Small intestine (tissue), 7 donors: ENCODE measurements around the gene NIM1K. TPM values are rescaled to one million over a fixed set of nuclear protein-coding genes. Genes with fewer than 3 reads are reported as not detected.
A peak's percentile ranks its signal among the peaks of the same experiment; 100 is the strongest.

Source experiments
- DNase-seq, 2 donors: peaks; one replicate each; pipeline versions ENCODE4 v3.0.0 to v3.0.0-alpha.2; 2013
- FAIRE-seq: peaks from 2 replicates; lab custom pipeline; 2012; peaks lifted over from hg19 to GRCh38; lab: Jason Lieb, UNC
- H3K27ac ChIP-seq, 3 donors: one replicate each; pipeline ENCODE4 v1.5.1; 2013; ENCODE audit warnings: low read length in 2 of 3, mild to moderate bottlenecking in 2 of 3, control low read depth in 1 of 3, inconsistent platforms in 1 of 3, low read depth in 1 of 3, moderate library complexity in 1 of 3
- H3K27me3 ChIP-seq, 3 donors: one replicate each; pipeline ENCODE4 v1.6.1; 2013; ENCODE audit warnings: low read length in 3 of 3, inconsistent platforms in 1 of 3; ENCODE audit not compliant: control insufficient read depth in 3 of 3, insufficient read depth in 3 of 3
- H3K36me3 ChIP-seq, 3 donors: one replicate each; pipeline ENCODE4 v1.6.1; 2013; ENCODE audit warnings: low read length in 3 of 3, inconsistent platforms in 1 of 3, low read depth in 1 of 3, mild to moderate bottlenecking in 1 of 3, moderate library complexity in 1 of 3; ENCODE audit not compliant: control insufficient read depth in 3 of 3, insufficient read depth in 2 of 3
- H3K4me1 ChIP-seq, 3 donors: one replicate each; pipeline ENCODE4 v1.6.1; 2013; ENCODE audit warnings: low read length in 2 of 3, inconsistent platforms in 1 of 3, low read depth in 1 of 3, mild to moderate bottlenecking in 1 of 3, moderate library complexity in 1 of 3; ENCODE audit not compliant: control insufficient read depth in 3 of 3, insufficient read depth in 2 of 3
- H3K4me3 ChIP-seq, 3 donors: one replicate each; pipeline ENCODE4 v1.5.1; 2013; ENCODE audit warnings: low read length in 3 of 3, control low read depth in 1 of 3, inconsistent platforms in 1 of 3, low read depth in 1 of 3, mild to moderate bottlenecking in 1 of 3, moderate library complexity in 1 of 3
- H3K9me3 ChIP-seq, 2 donors: one replicate each; pipeline ENCODE4 v1.6.1; 2013; ENCODE audit warnings: low read depth in 1 of 2, low read length in 1 of 2; ENCODE audit not compliant: control insufficient read depth in 2 of 2, insufficient read depth in 1 of 2
- WGBS, 3 donors: extraction: QIAGEN DNeasy Blood & Tissue Kit; methylation state at CpG; one replicate each; pipeline ENCODE4 v1.1.7; 2013; 5-methylcytosine and 5-hydroxymethylcytosine counted together
- polyA plus RNA-seq, 4 donors: library from polyadenylated mRNA; stranded (reverse) in 3 of 4; unstranded in 1 of 4; fragments of 200-250 nt in 3 of 4; fragments of 120-200 nt in 1 of 4; gene quantifications; one replicate each; pipeline versions ENCODE4 v1.2.1 to v1.2.3, GENCODE V29; 2013
- donor health status: healthy with polysubstance abuse.
- donor health status: control.
- donor health status: control.
- donor health status: Bipolar disorder and iron deficiency.
- donor health status: healthy.

Gene NIM1K
- polyA plus RNA-seq, 4 donors, result 0.12 to 0.42 TPM; not detected in 2

GRCh38 chr5:43312076-43312661, 120.1 kb downstream of the NIM1K start:
- Histone ChIP-seq H3K27me3 (no peaks in the 10 kb centered on the region), H3K4me3 (peak overlapping the region; percentile 77 to 87 (median 78)), H3K27ac (peak overlapping the region; percentile 95 to 99 (median 98)), H3K9me3 (no peaks in the 10 kb centered on the region), H3K36me3 (peaks cover 0 to 3% (median 3%) of the 10 kb centered on the region in 3 donors), H3K4me1 (peaks cover 14 to 22% (median 14%) of the 10 kb centered on the region in 3 donors)
- FAIRE-seq (no peak), DNase-seq (peak in 1 of 2 donors; percentile 27)
- 7 to 25% (median 13%) methylated on average over 6 of the region's 6 CpGs for WGBS, 3 donors

GRCh38 chr5:43312699-43313034, 120.6 kb downstream of the NIM1K start:
- 1 to 3% (median 2%) methylated on average over 9 of the region's 9 CpGs for WGBS, 3 donors
- H3K4me3 ChIP-seq, result peak overlapping the region; percentile 77 to 87 (median 78)
- peaks cover 0 to 3% (median 3%) of the 10 kb centered on the region in 3 donors for H3K36me3 ChIP-seq
- H3K27me3 ChIP-seq, result no peaks in the 10 kb centered on the region
- H3K9me3 ChIP-seq, result no peaks in the 10 kb centered on the region
- FAIRE-seq (no peak), DNase-seq (no peak)
- peak overlapping the region; percentile 95 to 99 (median 98) for H3K27ac ChIP-seq
- peaks cover 14 to 22% (median 14%) of the 10 kb centered on the region in 3 donors for H3K4me1 ChIP-seq

- peak; percentile 99 to 100 for DNase-seq
- Histone ChIP-seq H3K27me3 (no peaks in the 10 kb centered on the region), H3K9me3 (no peaks in the 10 kb centered on the region), H3K36me3 (peaks cover 0 to 3% (median 3%) of the 10 kb centered on the region in 3 donors), H3K27ac (peak within 1 kb of the TSS; percentile 95 to 99 (median 98)), H3K4me3 (peak within 1 kb of the TSS; percentile 77 to 87 (median 78)), H3K4me1 (peaks cover 14 to 22% (median 14%) of the 10 kb centered on the region in 3 donors)
- FAIRE-seq, result peak; percentile 44
- WGBS, 3 donors, result 0 to 1% (median 0%) methylated on average over 69 to 70 of the region's 70 CpGs
Measured at GRCh38 chr5:43313035-43313853, 121.2 kb downstream of the NIM1K start, which contains the start of gene HMGCS1. Gene HMGCS1, minus strand, starts transcription at chr5:43313412. Its CDS starts 14,447 bp downstream, at chr5:43298965.

- Histone ChIP-seq H3K36me3 (peaks cover 0 to 3% (median 3%) of the 10 kb centered on the region in 3 donors), H3K4me1 (peaks cover 14 to 22% (median 14%) of the 10 kb centered on the region in 3 donors), H3K9me3 (no peaks in the 10 kb centered on the region), H3K27me3 (no peaks in the 10 kb centered on the region), H3K27ac (peak overlapping the region; percentile 59 to 90 (median 73)), H3K4me3 (peak overlapping the region in 1 of 3 donors; percentile 87)
- DNase-seq (no peak), FAIRE-seq (no peak)
- 57 to 62% (median 59%) methylated on average over 8 of the region's 8 CpGs for WGBS, 3 donors
Measured at GRCh38 chr5:43313854-43314457, 121.9 kb downstream of the NIM1K start.

- H3K27me3 ChIP-seq, result no peaks in the 10 kb centered on the region
- FAIRE-seq (no peak), DNase-seq (no peak)
- no peaks in the 10 kb centered on the region for H3K9me3 ChIP-seq
- 95 to 99% (median 97%) methylated on average over 6 of the region's 6 CpGs for WGBS, 3 donors
- no peak overlapping the region for H3K27ac ChIP-seq
- peaks cover 0 to 3% (median 0%) of the 10 kb centered on the region in 3 donors for H3K36me3 ChIP-seq
- no peak overlapping the region for H3K4me3 ChIP-seq
- H3K4me1 ChIP-seq, result peaks cover 8 to 22% (median 9%) of the 10 kb centered on the region in 3 donors
Measured at GRCh38 chr5:43314724-43315123, 122.7 kb downstream of the NIM1K start.

- Histone ChIP-seq H3K27ac (no peak overlapping the region), H3K9me3 (no peaks in the 10 kb centered on the region), H3K27me3 (no peaks in the 10 kb centered on the region), H3K4me3 (no peak overlapping the region), H3K36me3 (peaks cover 0 to 3% (median 0%) of the 10 kb centered on the region in 3 donors), H3K4me1 (peaks cover 6 to 18% (median 8%) of the 10 kb centered on the region in 3 donors)
- peak in 1 of 2 donors; percentile 39 for DNase-seq
- WGBS, 3 donors, result 77 to 79% (median 78%) methylated on average over 8 of the region's 8 CpGs
- no peak for FAIRE-seq
Measured at GRCh38 chr5:43315263-43315662, 123.2 kb downstream of the NIM1K start.

GRCh38 chr5:43315682-43316081, 123.7 kb downstream of the NIM1K start:
- H3K27me3 ChIP-seq, result no peaks in the 10 kb centered on the region
- no peak for FAIRE-seq
- H3K9me3 ChIP-seq, result no peaks in the 10 kb centered on the region
- no peak overlapping the region for H3K27ac ChIP-seq
- no peak for DNase-seq
- peaks cover 0 to under 1% (median 0%) of the 10 kb centered on the region in 3 donors for H3K36me3 ChIP-seq
- 77 to 92% (median 83%) methylated on average over 3 of the region's 3 CpGs for WGBS, 3 donors
- no peak overlapping the region for H3K4me3 ChIP-seq
- peaks cover 6 to 14% (median 6%) of the 10 kb centered on the region in 3 donors for H3K4me1 ChIP-seq

- no peaks in the 10 kb centered on the region for H3K9me3 ChIP-seq
- 90 to 91% (median 90%) methylated on average over 5 of the region's 5 CpGs for WGBS, 3 donors
- no peak overlapping the region for H3K27ac ChIP-seq
- no peak for DNase-seq
- FAIRE-seq, result no peak
- H3K4me1 ChIP-seq, result peaks cover 3 to 11% (median 6%) of the 10 kb centered on the region in 3 donors
- H3K36me3 ChIP-seq, result no peaks in the 10 kb centered on the region
- H3K4me3 ChIP-seq, result no peak overlapping the region
- H3K27me3 ChIP-seq, result no peaks in the 10 kb centered on the region
Measured at GRCh38 chr5:43316421-43316820, 124.4 kb downstream of the NIM1K start.
